K562 (cell line): ENCODE measurements around the gene TSPAN18. TPM values are rescaled to one million over a fixed set of nuclear protein-coding genes. Genes with fewer than 3 reads are reported as not detected.

Experiments
- ARID1B ChIP-seq: fragments of 450-650 bp; IDR thresholded peaks from 2 replicates; pipeline ENCODE4 v1.6.1; 2016; ENCODE audit warnings: antibody characterized with exemption, mild to moderate bottlenecking, inconsistent platforms
- DIDO1 ChIP-seq: fragments of 450-650 bp; IDR thresholded peaks from 2 replicates; pipeline ENCODE4 v1.6.1; 2016; ENCODE audit warnings: low read depth, missing biosample characterization, missing genetic modification characterization
- E4F1 ChIP-seq: fragments of 250-450 bp; sonication (Bioruptor Pico); IDR thresholded peaks from 2 replicates; pipeline ENCODE4 v1.5.0; 2021; ENCODE audit warnings: mild to moderate bottlenecking, borderline replicate concordance
- FOSL1 ChIP-seq: fragments of 200-800 bp; sonication (Bioruptor generic); conservative IDR thresholded peaks from 2 replicates; pipeline ENCODE4 v1.6.1; 2016; ENCODE audit warnings: missing genetic modification characterization, missing compliant biosample characterization
- GATA2 ChIP-seq: sonication (generic); formaldehyde crosslinking; IDR thresholded peaks from 2 replicates; pipeline ENCODE4 v1.4.0; 2020; ENCODE audit warnings: mild to moderate bottlenecking, missing genetic modification reagents
- HES1 ChIP-seq: fragments of 450-650 bp; IDR thresholded peaks from 2 replicates; pipeline ENCODE4 v1.6.1; 2016; ENCODE audit warnings: low read depth, mild to moderate bottlenecking, moderate library complexity
- ILK ChIP-seq: fragments of 450-650 bp; IDR thresholded peaks from 2 replicates; pipeline ENCODE4 v1.6.1; 2016; ENCODE audit warnings: missing genetic modification characterization, low read depth, mild to moderate bottlenecking, missing compliant biosample characterization, moderate library complexity, borderline replicate concordance
- JUN ChIP-seq, 2 experiments: sonication (generic) in 1 of 2; formaldehyde crosslinking in 1 of 2; IDR thresholded peaks; 2 replicates each; pipeline versions ENCODE4 v1.6.1 to v1.8.0; 2012 to 2022; ENCODE audit warnings: borderline replicate concordance in 2 of 2, mild to moderate bottlenecking in 2 of 2, improper control_type of control experiment in 1 of 2, low read depth in 1 of 2, low read length in 1 of 2, missing genetic modification reagents in 1 of 2
- NCOA2 ChIP-seq, 2 experiments: fragments of 450-650 bp; IDR thresholded peaks; 2 replicates each; pipeline ENCODE4 v1.6.1; 2018; ENCODE audit warnings: mild to moderate bottlenecking in 2 of 2, moderate library complexity in 1 of 2; ENCODE audit not compliant: partially characterized antibody in 2 of 2
- PHF20 ChIP-seq: fragments of 450-650 bp; IDR thresholded peaks from 2 replicates; pipeline ENCODE4 v1.6.1; 2018; ENCODE audit not compliant: partially characterized antibody
- TRIM24 ChIP-seq, 2 experiments: fragments of 450-650 bp; IDR thresholded peaks; 2 replicates each; pipeline ENCODE4 v1.6.1; 2016
- ZFP36 ChIP-seq: fragments of 150-350 bp; IDR thresholded peaks from 2 replicates; pipeline ENCODE4 v1.6.1; 2018; ENCODE audit warnings: low read length, low read depth; ENCODE audit not compliant: partially characterized antibody
- ZSCAN32 ChIP-seq: fragments of 450-650 bp; formaldehyde crosslinking; IDR thresholded peaks from 2 replicates; pipeline ENCODE4 v1.4.0; 2020; ENCODE audit warnings: mild to moderate bottlenecking, moderate library complexity
- polyA plus RNA-seq, 8 experiments: library from polyadenylated mRNA; depleted of rRNA in 4 of 8; stranded (reverse) in 5 of 8; unstranded in 3 of 8; fragments of >200 nt; fragmentation: Nextera tagmentation in 2 of 8; fragmentation: Illumina TruSeq in 1 of 8; extraction: Ambion mirVana in 2 of 8; extraction: Trizol in 1 of 8; gene quantifications; 2 replicates each; pipeline versions ENCODE4 v1.2.1 to v1.2.3, GENCODE V29; 2011 to 2014; ENCODE audit warnings: inconsistent platforms in 1 of 8, missing spikeins in 1 of 8
- total RNA-seq, 7 experiments: library from RNA; depleted of rRNA in 6 of 7; stranded (reverse); fragments of >200 nt in 6 of 7; fragmentation: Illumina TruSeq in 2 of 7; extraction: Trizol in 2 of 7; gene quantifications; 2 replicates each; pipeline versions ENCODE4 v1.2.1 to v1.2.3, GENCODE V29; 2011 to 2021; ENCODE audit warnings: low replicate concordance in 1 of 7
- TF ChIP-seq, protein P1 (sequence below): fragments of 450-650 bp; IDR thresholded peaks from 2 replicates; pipeline ENCODE4 v1.6.1; 2018; ENCODE audit not compliant: partially characterized antibody
- TF ChIP-seq, protein P2 (sequence below): fragments of 200-800 bp; sonication (Bioruptor generic); IDR thresholded peaks from 2 replicates; pipeline ENCODE4 v1.6.1; 2017; ENCODE audit warnings: missing genetic modification characterization, missing compliant biosample characterization
- TF ChIP-seq, protein P3 (sequence below), 2 experiments: fragments of 250-450 bp in 1 of 2; fragments of 450-650 bp in 1 of 2; sonication (Bioruptor Pico) in 1 of 2; IDR thresholded peaks; 2 replicates each; pipeline versions ENCODE4 v1.6.1 to v1.8.0; 2016 to 2021; ENCODE audit warnings: mild to moderate bottlenecking in 2 of 2, moderate library complexity in 2 of 2, missing compliant biosample characterization in 1 of 2, missing genetic modification characterization in 1 of 2

The TSPAN18 gene
- total and polyA plus RNA-seq, 9 of the 15 experiments (the other 6 are each of a cell fraction or from before 2014, with no cell fraction given): 0.17 to 0.35 (median 0.22) TPM; not detected in 4

DNA sequence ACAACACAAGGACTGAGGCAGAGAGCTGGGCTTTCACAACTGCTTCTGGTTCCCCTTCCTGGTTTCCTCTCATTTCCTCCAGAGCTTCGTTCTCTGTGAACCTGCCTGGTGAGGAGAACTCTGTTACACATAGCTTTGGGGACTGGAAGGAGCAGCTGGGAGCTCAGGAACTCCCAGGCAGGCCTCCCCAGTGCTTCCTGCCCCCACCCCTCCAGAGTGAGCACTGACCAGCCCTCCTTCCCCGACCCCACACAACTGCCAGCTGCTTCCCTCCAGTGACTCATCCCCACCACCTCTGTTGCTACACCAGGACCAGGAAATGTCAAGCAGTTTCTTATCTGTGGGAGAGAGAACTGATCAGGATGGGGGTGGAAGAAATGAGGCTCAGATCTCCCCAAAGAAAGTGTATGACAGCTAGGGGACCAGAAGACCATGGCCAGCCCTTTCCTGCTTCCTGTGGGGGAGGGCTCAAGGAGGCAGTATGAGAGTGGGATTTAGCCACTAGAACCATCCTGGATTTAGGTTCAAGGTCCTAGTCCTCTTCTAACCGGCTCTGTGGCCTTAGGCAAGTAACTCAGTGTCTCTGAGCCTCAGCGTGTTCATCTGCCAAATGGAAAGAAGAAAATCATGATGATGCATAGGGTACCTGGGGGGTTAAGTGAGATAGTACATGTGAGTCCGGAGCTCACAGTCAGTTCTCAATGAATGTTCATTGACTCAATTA, 228.4 kb downstream of the TSPAN18 start (continued):
- TF ChIP-seq, protein P1, sequence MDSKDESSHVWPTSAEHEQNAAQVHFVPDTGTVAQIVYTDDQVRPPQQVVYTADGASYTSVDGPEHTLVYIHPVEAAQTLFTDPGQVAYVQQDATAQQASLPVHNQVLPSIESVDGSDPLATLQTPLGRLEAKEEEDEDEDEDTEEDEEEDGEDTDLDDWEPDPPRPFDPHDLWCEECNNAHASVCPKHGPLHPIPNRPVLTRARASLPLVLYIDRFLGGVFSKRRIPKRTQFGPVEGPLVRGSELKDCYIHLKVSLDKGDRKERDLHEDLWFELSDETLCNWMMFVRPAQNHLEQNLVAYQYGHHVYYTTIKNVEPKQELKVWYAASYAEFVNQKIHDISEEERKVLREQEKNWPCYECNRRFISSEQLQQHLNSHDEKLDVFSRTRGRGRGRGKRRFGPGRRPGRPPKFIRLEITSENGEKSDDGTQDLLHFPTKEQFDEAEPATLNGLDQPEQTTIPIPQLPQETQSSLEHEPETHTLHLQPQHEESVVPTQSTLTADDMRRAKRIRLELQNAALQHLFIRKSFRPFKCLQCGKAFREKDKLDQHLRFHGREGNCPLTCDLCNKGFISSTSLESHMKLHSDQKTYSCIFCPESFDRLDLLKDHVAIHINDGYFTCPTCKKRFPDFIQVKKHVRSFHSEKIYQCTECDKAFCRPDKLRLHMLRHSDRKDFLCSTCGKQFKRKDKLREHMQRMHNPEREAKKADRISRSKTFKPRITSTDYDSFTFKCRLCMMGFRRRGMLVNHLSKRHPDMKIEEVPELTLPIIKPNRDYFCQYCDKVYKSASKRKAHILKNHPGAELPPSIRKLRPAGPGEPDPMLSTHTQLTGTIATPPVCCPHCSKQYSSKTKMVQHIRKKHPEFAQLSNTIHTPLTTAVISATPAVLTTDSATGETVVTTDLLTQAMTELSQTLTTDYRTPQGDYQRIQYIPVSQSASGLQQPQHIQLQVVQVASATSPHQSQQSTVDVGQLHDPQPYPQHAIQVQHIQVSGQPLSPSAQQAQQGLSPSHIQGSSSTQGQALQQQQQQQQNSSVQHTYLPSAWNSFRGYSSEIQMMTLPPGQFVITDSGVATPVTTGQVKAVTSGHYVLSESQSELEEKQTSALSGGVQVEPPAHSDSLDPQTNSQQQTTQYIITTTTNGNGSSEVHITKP: peak; percentile 54
- TF ChIP-seq GATA2 (CRISPR knock-in tag) (peak; percentile 33; the same call in 1 of the 2 replicates), ARID1B (peak; percentile 34; the same call in 1 of the 2 replicates), PHF20 (no peak), ZSCAN32 (CRISPR knock-in tag) (no peak), ILK (tag) (no peak), HES1 (no peak), DIDO1 (tag) (0 out of 2 replicates have a peak, but pooled peaks have one; percentile 11), E4F1 (CRISPR knock-in tag) (no peak), FOSL1 (peak; percentile 90), NCOA2 (IDR thresholded peaks at IDR 0.05; ENCODE audit: partially characterized antibody in 2 of 2) (no peak), ZFP36 (peak; percentile 53), TRIM24 (IDR thresholded peaks at IDR 0.05) (0 out of 4 replicates have a peak, but pooled peaks of 1 of the 2 experiments have one; percentile 14), JUN (IDR thresholded peaks at IDR 0.05; ENCODE audit: borderline replicate concordance, low read depth, low read length) (peak; percentile 69; the same call in 1 of the 2 replicates), JUN (CRISPR knock-in tag; IDR thresholded peaks at IDR 0.05; ENCODE audit: borderline replicate concordance) (no peak)
- TF ChIP-seq, protein P2, sequence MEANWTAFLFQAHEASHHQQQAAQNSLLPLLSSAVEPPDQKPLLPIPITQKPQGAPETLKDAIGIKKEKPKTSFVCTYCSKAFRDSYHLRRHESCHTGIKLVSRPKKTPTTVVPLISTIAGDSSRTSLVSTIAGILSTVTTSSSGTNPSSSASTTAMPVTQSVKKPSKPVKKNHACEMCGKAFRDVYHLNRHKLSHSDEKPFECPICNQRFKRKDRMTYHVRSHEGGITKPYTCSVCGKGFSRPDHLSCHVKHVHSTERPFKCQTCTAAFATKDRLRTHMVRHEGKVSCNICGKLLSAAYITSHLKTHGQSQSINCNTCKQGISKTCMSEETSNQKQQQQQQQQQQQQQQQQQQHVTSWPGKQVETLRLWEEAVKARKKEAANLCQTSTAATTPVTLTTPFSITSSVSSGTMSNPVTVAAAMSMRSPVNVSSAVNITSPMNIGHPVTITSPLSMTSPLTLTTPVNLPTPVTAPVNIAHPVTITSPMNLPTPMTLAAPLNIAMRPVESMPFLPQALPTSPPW: peak; percentile 47
- TF ChIP-seq, protein P3, sequence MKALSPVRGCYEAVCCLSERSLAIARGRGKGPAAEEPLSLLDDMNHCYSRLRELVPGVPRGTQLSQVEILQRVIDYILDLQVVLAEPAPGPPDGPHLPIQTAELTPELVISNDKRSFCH (CRISPR knock-in tag; IDR thresholded peaks at IDR 0.05): no peak
- TF ChIP-seq, protein P3 (tag; IDR thresholded peaks at IDR 0.05): peak; percentile 59; the same call in 1 of the 2 replicates
